Left forelimb (tissue), 1 donor: ENCODE data around the gene AKR1E2.
A peak's percentile ranks its signal among the peaks of the same experiment; 100 is the strongest.
"Not testable (repeated sequence)": the region's sequence is repeated elsewhere in the genome, so short reads cannot be mapped to it uniquely, and the experiment has no call there.

Experiments used
- DNase-seq: peaks from one replicate; pipeline ENCODE4 v3.0.0-alpha.2; 2018; ENCODE audit warnings: low spot score

The AKR1E2 gene

DNA sequence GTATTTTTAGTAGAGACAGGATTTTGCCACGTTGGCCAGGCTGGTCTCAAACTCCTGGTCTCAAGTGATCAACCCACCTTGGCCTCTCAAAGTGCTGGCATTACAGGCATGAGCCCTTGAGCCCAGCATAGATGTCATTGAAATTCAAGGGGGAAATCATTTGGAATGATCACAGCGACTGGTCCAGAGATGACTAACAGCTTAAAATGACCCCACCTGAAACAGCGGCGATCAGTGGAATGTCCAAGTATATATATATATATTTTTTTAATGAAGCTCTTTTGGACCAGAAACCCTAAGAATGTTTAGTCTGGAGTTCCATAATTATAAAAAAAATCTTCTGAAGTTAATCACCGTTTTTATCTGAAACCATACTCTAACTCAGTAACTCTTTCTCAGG, 12.5 kb upstream of the AKR1E2 start:
- no peak for DNase-seq

DNA sequence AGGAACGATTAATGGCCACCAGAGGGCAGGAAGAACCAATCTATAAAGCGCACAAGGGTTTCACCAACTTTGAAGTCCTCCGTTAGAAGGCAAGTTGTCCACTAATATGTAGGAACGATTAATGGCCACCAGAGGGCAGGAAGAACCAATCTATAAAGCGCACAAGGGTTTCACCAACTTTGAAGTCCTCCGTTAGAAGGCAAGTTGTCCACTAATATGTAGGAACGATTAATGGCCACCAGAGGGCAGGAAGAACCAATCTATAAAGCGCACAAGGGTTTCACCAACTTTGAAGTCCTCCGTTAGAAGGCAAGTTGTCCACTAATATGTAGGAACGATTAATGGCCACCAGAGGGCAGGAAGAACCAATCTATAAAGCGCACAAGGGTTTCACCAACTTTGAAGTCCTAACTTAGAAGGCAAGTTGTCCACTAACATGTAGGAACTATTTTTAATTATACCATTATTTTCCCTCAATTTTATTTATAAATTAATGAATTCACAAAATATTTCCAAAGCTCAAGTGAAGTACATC, 10.3 kb upstream of the AKR1E2 start:
- not testable (repeated sequence) for DNase-seq

DNA sequence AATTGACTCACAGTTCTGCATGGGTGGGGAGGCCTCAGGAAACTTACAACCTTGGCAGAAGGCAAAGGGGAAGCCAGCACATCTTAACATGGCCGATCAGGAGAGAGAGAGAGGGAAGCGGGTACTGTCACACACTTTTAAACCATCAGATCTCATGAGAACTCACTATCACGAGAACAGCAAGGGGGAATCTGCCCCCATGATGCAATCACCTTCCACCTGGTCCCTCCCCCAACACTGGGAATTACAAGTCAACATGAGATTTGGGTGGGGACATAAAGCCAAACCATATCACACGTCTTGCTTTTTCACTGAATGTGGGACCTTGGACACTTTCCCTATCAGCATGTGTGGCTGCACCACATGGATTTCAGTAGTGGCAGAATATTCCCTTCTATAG, 9.0 kb upstream of the AKR1E2 start:
- DNase-seq = no peak

DNA sequence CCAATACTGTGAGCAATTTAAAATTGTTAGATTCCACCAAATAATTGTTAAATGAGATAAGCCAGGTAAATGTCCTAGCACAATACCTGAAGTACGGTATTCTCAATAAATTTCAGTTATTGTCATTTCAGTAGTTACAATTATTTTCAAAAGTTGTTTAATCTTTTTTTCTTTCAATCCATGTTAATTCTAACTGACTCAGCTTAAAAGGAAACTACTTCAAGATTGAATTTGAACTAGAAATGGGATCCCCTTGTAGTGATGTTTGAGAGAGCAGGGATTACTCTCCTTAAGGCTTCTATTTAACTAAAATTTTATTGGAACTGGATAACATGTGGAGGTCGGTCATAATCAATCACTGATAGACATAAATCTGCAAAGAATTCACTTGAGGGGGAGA, 6.9 kb upstream of the AKR1E2 start:
- no peak for DNase-seq

DNA sequence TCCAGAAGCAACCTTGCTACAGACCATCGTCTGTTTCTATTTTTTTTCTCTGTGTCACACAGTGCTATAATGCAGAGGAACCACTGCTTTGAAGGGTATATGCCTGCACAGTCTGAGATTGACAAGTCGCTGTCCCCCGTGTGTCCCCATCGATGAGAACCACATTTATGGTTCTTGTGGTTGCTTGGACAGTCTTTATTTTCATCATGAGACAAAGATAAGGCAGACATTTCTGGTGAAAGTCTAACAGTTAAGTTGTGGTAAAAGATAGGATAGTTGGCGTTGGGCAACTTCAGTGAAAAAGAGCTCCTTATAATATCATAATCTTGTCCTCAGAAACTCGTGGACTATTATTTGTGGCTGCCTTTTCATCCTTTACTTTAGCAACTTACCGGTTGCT, 6.3 kb upstream of the AKR1E2 start:
- DNase-seq = no peak

DNA sequence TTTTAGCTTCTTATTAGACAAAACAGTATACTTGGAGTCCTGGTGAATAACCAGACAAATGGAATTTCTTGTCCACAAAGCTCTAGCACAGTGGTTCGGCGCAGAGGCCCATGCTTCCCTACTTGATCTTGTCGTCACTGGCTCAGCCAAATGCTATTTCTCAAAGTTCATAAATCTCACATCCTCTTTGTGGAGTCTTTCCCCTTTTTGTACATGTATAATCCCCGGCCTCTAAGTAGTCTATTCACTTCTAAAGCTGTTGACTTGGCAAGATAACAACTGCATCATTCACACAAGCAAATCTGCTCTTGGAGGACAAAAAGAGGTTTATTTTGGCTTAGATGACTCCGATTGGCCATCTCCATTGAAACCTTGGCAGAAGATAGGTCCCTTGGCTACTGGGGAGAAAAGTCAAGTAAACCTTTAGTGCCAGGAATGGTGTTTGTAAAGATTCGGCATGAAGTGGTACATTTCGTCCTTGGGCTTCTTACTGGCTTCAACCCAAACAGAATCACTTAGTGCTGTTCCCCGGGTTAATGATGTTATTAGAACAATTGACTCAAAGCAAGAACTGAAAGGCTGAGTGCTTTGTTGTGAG, 5.1 kb upstream of the AKR1E2 start:
- no peak for DNase-seq

DNA sequence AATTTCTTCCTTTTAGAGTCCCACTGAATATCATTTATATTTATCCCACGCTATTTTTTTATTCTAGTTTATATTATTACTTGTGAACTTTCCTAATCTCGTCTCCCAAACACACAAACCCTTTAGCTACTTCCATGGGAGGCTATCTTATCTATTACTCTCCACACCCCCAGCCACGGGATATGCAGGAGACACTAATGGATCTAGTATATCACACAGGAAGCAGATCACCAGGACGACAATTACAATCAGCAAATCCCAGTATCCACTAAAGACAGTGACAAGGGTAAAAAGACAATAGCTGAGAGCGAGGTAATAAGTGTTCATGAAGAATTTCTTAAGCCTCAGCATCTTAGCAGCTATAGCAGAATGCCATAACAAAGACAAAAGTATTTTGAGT, 3.8 kb upstream of the AKR1E2 start:
- DNase-seq = no peak

DNA sequence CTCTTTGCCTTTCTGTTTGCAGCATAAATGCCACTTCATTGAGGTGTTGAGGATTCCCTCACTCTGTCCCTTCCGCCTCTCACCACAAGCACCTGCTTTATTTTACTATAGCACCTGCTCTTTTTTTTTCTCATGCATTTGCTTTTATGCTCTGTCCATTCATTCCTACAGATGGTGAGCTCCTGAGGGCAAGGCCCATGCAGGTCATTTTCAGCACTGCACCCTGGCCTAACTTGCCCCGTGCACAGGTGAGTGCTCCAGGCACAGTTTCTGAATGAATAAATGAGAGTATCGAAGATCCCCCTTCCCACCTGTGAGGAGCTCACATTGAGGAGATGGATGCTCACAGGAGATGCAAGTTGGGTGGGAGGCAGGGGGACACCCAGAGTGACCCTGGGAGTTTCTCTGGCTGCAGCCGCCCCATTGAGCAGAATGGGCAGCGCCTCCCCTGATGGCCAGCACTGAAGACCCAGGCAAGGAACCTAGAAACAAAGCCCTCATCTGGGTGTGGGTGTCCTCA, 1.2 kb upstream of the AKR1E2 start:
- peak; percentile 22 for DNase-seq

DNA sequence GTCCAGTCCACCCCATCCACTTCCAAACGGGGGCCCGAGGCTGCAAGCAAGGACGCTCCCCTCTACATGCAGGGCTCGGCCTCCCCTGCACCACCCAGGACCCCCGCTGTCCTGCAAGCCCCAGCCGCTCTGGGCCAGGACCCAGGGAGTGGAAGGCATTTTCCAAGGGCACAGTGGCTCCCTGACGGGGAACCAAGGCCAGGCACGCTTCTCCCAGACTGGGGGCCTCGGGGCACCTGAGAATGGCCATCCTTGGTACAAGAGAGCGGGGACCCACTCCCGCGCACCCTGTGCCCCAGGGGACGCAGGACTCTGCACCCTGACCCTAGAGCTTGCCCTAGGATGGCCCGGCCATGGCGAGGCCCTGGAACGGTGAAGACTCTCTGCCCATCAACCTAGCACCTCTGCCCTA, 545 bp upstream of the AKR1E2 start:
- DNase-seq = no peak

DNA sequence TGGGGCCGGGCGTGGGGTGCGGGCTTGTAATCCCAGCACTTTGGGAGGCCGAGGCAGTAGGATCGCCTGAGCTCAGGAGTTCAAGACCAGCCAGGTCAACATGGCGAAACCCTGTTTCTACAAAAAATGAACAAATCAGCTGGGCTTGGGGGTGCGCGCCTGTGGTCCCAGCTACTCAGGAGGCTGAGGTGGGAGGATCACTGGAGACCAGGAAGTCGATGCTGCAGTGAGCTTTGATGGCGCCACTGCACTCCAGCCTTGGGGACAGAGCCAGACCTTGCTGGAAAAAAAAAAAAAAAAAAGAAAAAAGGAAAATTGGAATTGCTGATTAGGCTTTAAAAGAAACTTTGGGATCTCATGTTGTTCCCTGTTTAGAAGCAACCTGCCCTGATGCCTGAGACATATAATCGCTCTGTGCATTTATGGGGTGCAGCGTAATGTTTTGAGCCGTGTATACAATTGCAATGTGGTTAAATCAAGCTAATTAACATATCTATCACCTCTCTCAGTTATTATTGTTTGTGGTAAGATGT, 851 bp downstream of the AKR1E2 start:
- DNase-seq = peak; percentile 57

DNA sequence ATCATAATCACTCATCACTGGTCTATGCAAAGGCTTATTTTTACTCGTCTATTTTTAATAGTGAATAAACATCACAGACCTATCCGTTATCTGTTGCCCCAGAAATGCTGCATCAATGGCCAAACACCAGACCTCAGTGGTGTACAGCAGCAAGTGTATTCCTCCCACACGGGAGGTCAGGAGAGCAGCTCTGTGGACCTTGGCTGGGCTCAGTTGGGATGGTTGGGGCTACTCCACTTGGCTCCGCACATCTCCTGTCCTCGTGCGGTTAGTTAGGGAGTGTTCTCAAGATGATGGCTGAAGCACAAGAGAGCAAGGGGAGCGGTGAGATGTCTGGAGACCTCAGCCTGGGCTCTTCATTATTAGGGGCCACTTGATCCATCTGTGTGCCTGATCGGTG, 2.0 kb downstream of the AKR1E2 start:
- no peak for DNase-seq

DNA sequence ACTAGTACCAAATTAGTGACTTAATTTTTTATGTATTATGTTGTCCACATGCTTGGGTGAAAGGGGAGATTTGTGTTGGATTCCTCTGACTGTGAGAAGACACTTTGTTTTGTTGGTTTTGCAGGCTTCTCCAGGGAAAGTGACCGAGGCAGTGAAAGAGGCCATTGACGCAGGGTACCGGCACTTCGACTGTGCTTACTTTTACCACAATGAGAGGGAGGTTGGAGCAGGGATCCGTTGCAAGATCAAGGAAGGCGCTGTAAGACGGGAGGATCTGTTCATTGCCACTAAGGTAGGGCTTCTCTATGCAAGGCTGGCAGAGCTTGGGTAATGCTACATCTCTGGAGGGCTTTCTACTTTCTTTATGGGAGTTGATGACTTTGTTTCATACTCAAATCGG, 4.5 kb downstream of the AKR1E2 start:
- no peak for DNase-seq

DNA sequence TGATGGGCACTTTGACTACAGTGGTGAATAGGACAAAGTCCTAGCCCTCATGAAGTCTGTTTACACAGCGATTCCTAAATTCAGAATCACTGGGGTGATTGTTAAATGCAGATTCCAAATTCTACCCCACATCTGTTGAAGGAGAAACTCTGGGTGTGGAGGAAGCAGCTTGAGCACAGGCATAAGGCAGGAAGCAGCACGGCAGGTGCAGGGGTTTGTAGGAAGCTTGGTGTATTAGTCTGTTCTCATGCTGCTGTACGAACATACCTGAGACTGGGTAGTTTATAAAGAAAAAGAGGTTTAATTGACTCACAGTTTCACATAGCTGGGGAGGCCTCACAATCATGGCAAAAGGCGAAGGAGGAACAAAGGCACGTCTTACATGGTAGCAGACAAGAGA, 5.1 kb downstream of the AKR1E2 start:
- no peak for DNase-seq

DNA sequence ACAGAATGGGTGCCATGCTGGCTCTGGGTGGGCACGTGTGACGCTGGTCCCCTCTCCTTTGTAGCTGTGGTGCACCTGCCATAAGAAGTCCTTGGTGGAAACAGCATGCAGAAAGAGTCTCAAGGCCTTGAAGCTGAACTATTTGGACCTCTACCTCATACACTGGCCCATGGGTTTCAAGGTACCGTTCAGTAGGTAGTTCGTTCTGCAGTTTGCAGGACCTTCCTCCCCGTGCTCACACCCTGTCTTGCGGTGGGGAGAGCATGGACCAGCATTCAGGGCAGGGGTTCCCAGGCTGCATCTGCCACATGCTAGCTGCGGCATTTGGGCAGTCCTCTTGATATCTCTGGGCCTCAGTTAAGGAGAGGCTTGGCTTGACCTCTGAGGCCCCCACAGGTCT, 7.3 kb downstream of the AKR1E2 start:
- no peak for DNase-seq

DNA sequence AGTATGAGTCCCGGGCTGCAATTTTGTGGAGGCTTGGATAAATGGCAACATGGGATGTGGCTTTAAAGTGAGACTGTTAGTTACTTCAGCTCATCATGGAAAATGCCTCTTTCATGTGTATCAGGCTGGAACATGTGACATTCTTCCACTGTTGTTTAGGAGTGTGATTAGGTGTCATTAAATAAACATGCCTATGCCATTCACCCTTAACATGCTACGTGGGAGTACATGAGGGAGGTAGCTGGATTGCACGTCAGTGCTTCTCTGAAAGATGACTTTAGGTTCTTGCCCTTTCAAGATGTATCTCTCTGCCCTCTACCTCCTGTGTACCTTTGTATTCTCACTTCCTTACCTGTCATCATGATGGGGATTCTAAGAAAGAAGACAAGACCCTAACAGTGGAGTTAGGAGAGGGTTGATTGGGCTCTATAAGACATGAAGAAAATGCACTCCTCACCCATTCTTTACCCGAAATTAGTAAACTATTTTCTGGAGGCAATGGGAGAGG, 8.9 kb downstream of the AKR1E2 start:
- no peak for DNase-seq

DNA sequence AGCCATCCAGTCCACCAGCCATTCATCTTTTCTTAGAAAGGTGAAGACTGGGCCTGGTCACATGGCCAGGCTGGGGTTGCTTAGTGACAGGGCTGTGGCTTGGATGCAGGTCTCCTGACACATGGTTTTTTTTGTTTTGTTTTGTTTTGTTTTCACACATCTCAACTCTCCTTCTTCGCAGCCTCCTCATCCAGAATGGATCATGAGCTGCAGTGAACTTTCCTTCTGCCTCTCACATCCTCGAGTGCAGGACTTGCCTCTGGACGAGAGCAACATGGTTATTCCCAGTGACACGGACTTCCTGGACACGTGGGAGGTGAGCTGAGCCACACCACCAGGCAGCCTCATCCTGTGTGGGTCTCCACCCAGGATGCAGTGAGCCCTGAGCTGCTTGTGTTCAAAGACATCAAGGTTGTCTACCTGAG, 9.5 kb downstream of the AKR1E2 start:
- DNase-seq = no peak

DNA sequence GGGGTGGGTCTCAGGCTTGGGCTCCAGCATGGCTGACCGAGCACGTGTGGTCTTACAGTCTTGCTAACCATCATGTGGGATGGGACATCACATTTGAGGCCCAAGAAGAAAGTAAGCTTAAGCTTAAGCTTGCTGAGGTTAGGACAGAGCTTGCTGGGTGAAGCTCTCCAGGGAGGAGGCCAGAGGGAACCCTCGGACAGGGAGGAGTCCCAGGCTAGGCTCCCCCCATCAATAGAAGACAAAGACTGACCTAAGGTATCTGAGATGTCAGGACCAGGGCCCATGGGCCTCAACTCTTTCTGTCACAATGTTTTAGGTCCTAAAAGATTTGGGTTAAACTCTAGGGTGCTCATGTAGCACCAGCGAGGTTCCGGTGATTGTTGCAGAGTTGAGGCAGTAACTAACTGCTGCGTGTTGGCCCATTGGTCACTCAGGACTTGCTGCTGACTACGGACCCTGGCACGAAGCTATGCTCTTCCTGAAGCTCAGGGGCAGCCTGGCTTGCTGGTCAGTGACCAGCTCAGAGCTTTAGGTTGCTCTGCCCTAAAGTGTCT, 10.5 kb downstream of the AKR1E2 start:
- no peak for DNase-seq

DNA sequence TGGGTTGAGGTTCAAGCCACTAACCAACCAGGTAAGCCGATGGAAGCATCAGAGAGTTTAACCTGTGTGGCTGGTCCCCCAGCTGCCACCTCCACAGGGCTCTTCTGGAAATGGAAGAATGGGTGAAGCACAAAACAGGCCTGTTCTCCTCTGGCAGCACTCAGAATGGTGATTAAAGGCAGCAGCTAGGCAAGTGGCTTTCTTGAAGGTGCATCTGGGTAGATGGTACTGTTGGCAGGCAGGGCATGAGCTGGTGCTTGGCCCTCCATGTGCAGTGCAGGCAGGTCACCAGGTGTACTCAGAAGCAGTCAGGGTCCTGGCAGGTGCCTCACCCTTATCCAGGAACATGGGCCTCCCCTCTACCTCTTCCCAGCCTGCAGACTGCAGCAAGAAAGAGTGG, 11.5 kb downstream of the AKR1E2 start:
- no peak for DNase-seq

DNA sequence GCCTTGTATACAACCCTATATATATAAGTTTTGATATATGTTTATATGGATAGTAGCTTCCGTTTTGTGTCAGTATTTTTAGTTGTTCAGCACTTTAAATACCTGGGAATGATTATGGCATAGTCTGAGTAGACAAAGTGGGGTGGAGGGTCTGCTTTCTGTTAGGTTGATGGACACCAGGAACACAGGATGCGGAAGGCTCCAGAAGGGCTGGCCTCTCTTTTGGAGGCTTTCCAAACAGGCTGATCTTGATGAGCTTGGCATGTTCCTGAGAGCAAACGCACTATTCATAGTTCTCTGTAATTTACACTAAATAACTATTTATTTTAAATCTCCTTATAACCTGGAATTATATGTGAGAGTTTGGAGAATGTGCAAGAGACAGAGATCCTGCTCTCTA, 12.7 kb downstream of the AKR1E2 start:
- no peak for DNase-seq

DNA sequence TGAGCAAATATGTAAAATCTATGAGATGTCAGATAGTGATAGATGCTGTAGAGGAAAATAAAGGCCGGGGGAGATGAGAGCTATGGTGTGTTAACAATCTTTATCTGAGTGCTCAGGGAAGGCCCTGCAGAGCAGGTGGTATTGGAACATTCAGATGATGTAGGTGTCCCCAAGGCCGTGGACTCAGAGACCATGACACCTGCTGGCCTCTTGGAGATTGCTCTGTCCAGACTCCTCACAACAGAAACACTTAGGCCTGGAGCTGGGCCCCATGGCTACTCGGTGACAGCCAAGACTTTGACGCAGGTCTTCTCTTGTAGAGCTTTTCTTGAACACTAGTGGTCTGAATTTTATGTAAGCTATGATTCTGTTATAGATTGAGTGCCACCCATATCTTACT, 13.3 kb downstream of the AKR1E2 start:
- DNase-seq = no peak

DNA sequence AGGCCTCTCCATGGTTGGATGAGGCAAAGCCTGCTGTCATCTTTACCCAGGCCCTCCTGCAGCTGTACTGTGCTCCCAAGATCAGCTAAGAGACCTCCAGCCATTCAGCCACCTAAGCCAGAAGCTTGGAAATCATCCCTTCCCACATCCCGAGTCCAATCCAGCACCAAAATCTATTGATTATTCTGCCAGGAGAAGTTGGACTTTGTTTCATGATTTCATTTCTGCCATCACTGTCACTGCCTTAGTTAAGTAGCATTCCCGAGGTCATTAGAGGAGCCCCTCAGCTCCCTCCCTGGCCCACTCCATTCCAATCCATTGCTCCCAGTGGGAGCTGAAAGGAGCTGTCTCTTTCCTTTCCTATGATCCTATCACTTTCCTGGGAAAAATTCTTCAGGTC, 14.1 kb downstream of the AKR1E2 start:
- no peak for DNase-seq

DNA sequence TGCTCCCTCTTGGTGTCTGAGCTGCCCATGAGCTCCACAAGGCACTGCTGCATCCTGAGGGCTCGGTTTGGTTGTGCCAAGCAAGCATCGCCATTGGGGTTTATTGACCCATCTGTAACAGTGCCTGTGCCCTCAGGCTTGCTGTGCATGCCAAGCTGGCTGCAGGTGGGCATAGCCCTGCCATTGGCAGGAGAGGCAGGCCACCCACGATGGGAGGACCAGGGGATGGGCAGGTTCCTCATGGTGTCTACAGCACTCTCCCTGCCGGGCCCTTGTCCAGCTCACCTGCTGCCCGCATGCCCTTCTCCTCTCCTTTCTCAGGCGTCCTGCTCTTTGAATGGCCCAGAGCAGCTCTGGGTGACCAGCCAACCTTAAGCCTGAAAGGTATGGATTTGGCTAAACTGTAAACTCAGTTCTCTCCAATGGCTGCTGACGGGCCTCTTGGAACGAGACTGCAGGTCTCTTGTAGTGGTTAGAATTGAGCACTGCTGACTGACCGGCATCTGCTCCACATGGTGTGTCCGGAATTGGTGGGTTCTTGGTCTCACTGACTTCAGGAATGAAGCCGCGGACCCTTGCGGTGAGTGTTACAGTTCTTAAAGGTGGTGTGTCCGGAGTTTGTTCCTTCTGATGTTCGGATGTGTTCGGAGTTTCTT, 17.6 kb downstream of the AKR1E2 start:
- DNase-seq = no peak

DNA sequence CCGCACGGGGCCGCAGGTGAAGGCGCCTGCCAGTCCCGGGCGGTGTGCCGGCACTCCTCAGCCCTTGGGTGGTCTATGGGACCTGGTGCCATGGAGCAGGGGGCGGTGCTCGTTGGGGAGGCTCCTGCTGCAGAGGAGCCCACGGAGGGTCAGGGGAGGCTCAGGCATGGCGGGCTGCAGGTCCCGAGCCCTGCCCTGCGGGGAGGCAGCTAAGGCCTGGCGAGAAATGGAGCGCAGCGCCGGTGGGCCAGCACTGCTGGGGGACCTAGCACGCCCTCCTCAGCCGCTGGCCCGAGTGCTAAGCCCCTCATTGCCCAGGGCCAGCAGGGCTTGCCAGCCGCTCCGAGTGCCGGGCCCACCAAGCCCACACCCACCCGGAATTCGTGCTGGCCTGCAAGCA, 18.9 kb downstream of the AKR1E2 start:
- no peak for DNase-seq
